Epithelial cell of proximal tubule (primary cell): ENCODE data around the gene PRG3. TPM values are rescaled to one million over a fixed set of nuclear protein-coding genes. Genes with fewer than 3 reads are reported as not detected.
"Not testable (repeated sequence)": the region's sequence is repeated elsewhere in the genome, so short reads cannot be mapped to it uniquely, and the experiment has no call there.

ENCODE experiments used
- DNase-seq: peaks from one replicate; pipeline ENCODE4 v3.0.0-alpha.2; 2011; ENCODE audit warnings: low read depth
- H3K4me3 ChIP-seq: 2 replicates; pipeline ENCODE4 v1.5.1; 2011; ENCODE audit warnings: low read depth, mild to moderate bottlenecking, low read length
- total RNA-seq: library from RNA; depleted of rRNA; stranded (reverse); fragments of >200 nt; gene quantifications from 2 replicates; pipeline ENCODE4 v1.2.3, GENCODE V29; 2015
- TF ChIP-seq, protein P1 (sequence below): conservative IDR thresholded peaks from 2 replicates; pipeline ENCODE4 v1.5.1; 2012; ENCODE audit warnings: low read depth, mild to moderate bottlenecking, low read length

Gene PRG3
- total RNA-seq, 1 donor from 2014 or later = not detected

DNA sequence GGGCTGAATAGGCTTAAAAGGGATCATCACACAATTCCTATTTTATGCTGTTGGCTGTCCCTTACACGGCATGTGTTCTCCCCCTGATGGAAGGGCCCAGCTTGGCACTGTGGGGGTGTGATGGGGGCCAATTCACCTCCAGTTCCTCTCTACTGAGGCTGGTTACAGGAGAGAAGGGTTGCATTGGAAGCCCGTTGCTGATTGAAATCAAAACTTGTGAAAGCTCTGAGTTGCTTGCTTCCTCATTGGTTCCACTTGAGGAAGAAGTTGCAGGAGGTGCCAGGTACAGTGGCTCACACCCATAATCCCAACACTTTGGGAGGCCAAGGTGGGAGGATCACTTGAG is 22.8 kb upstream of the PRG3 start:
- DNase-seq = no peak
- TF ChIP-seq, protein P1, sequence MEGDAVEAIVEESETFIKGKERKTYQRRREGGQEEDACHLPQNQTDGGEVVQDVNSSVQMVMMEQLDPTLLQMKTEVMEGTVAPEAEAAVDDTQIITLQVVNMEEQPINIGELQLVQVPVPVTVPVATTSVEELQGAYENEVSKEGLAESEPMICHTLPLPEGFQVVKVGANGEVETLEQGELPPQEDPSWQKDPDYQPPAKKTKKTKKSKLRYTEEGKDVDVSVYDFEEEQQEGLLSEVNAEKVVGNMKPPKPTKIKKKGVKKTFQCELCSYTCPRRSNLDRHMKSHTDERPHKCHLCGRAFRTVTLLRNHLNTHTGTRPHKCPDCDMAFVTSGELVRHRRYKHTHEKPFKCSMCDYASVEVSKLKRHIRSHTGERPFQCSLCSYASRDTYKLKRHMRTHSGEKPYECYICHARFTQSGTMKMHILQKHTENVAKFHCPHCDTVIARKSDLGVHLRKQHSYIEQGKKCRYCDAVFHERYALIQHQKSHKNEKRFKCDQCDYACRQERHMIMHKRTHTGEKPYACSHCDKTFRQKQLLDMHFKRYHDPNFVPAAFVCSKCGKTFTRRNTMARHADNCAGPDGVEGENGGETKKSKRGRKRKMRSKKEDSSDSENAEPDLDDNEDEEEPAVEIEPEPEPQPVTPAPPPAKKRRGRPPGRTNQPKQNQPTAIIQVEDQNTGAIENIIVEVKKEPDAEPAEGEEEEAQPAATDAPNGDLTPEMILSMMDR = no peak
- H3K4me3 ChIP-seq = no peak overlapping the region

DNA sequence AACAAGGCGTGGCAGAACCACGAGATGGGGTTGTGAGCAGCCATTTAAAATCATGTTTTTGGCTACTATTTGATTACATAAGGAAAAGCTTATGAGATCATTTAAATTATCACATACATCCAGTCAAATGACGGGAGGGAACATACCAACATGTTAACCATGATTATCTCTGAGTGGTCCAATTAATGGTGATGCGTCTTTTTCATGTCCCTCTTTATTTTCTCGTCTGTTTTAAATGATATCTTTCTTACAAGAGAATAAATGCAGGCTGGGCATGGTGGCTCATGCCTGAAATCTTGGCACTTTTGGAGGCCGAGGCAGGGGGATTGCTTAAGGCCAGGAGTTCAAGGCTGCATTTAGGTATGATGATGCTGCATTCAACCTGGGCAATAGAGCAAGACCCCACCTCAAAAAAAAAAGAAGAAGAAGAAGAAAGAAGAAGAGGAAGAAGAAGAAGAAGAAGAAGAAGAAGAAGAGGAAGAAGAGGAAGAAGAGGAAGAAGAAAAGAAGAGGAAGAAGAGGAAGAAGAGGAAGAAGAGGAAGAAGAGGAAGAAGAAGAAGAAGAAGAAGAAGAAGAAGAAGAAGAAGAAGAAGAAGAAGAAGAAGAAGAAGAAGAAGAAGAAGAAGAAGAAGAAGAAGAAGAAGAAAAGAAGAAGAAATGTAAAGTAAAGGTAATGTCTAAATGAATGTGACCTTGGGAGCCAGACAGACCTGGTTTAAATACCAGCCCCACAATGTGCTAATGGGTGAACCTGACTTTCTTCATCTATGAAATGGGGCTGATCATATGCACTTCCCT is 22.3 kb upstream of the PRG3 start:
- DNase-seq = not testable (repeated sequence)

DNA sequence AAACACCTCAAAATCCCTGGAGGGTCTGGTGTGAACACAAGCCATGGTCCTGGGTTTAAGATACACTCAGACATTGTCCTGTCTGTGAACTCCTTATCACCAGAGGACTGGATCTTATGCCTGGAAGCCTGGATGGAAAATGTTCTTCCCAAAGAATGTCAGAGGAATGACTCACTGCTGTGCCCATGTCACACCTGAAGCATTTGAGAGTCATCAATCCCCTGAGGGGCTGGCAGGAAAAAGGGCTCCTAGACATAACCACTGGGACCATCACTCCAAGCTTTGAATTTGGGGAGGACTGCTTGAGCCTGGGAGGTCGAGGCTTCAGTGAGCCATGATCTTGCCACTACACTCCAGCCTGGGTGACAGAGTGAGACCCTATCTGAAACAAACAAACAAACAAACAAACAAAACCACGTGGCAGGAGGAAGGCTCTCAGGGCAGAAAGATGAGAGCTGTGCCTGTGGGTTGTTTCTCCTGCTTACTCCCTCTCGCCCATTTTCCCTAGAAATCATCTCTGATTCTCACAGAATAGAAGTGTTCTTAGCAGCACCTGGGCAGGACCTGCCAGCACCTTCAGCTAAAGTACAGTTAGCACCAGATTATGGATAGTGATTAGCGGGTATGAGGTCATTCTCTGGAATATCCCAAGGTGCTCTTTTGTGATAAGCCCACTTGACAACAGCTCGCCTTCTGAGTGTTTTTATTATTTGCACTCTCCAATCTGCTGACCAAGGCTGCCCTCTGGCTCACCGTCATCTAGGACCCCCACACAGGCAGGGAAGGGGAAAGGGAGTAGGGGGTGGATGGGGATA is 21.4 kb upstream of the PRG3 start:
- no peak for DNase-seq
- TF ChIP-seq, protein P1 = no peak

More for the DNA sequence above, 22.3 kb upstream of the PRG3 start:
- H3K4me3 ChIP-seq = not testable (repeated sequence)

DNA sequence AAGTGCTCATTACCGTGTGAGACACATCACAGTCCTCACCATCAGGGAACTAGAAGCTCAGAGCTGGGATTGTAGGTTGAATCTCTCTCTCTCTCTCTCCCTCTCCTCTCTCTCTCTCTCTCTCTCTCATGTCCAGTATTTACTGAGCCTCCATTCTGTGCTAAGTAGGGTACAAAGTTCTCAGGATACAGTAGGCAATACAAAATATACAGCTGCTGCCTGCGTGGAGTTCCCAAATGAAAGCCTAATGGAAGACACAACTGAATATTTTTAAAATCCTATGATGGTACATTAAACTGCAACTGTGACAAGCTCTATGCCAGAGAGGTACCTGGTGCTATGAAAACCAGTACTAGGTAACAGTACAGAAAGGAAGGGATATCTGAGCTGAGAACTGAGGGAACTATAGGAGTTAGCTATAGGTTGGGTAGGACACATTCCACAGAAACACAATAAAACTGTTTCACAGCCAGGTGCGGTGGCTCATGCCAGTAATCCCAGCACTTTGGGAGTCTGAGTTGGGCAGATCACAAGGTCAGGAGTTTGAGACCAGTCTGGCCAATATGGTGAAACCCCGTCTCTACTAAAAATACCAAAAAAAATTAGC is 19.1 kb upstream of the PRG3 start:
- no peak overlapping the region for H3K4me3 ChIP-seq
- DNase-seq = no peak
- TF ChIP-seq, protein P1 = no peak

More for the DNA sequence above, 21.4 kb upstream of the PRG3 start:
- H3K4me3 ChIP-seq = no peak overlapping the region

DNA sequence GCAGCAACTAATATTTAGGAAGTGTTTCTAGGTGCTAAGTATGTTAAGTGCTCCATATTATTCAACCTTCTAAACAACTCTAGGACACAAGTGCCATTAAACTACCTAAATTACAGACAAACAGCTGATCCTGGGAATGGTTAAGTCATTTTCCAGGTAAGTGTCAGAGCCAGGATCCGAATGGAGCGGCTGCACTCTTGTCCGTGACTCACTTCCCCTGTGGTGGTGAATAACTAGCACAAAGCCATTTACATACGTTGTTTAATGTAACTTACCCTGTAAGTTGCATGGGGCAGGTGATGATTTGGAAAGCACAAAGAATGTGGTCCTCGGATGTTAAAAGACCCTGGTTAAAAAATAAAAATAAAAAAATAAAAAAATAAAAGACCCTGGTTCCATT is 18.3 kb upstream of the PRG3 start:
- no peak overlapping the region for H3K4me3 ChIP-seq
- TF ChIP-seq, protein P1 = no peak
- no peak for DNase-seq

DNA sequence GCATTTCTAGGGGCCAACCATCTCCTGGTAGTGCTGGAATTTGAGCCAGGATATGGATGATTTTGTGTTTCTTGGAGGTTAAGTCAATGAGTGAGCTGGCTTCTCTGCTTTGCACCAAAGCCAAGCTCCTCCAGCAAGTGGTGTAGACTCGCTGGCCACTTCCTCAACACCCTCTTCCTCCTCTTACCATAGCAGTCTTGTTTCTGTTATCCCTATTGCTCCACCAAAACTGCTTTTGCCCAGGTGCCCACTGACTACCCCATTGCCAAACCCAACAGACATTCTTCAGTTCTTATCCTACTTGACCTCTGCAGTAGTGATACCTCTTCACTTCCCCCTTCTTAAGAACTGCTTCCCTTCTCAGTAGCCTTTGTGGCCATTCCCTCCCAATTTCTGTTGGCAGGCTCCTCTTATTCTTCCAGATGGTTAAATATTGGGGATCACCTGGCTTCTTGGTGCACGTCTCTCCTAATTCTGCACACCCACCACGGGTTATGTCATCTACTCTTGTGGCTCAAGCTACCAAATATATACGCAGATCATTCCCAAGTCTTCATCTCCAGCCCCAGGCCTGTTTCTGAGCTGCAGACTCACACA is 16.5 kb upstream of the PRG3 start:
- H3K4me3 ChIP-seq = no peak overlapping the region
- TF ChIP-seq, protein P1 = no peak
- DNase-seq = no peak

DNA sequence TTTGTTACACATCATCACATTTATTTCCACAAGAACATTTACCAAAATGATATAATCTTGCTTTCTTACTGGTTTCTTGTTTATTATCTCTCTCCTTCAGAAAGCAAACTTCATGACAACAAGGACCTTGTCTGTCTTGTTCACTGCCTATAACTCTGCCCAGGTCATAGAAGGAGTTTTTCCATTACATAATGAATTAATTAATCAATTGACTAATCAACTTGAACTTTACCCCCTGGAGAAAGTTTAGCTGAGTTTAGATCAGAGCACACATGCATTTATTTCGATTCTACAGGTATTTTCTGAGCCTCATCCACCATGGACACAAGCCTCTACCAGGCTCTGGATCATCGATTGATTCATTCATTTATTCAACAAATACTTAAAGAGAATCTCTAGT is 15.8 kb upstream of the PRG3 start:
- no peak overlapping the region for H3K4me3 ChIP-seq
- no peak for DNase-seq
- TF ChIP-seq, protein P1 = no peak
